Measurements from ENCODE around the gene ERCC5.

The ERCC5 gene

GRCh38 chr13:102845630-102846260 is at the start of gene ERCC5:
TSS of gene ERCC5 (plus strand) at chr13:102846032. CDS start at chr13:102846267, 235 bp downstream.
- ATAC-seq (peak; percentile 93), DNase-seq (ENCODE audit: low spot score in 2 of 2) (peak; percentile 90 to 98)
- Mint-ChIP-seq H3K27ac (peak within 1 kb of the TSS; percentile 97), H3K4me3 (peak within 1 kb of the TSS; percentile 91), H3K4me1 (peaks cover 37% of the 10 kb centered on the region), H3K36me3 (peaks cover 50% of the 10 kb centered on the region), H3K9me3 (no peaks in the 10 kb centered on the region)

DNA sequence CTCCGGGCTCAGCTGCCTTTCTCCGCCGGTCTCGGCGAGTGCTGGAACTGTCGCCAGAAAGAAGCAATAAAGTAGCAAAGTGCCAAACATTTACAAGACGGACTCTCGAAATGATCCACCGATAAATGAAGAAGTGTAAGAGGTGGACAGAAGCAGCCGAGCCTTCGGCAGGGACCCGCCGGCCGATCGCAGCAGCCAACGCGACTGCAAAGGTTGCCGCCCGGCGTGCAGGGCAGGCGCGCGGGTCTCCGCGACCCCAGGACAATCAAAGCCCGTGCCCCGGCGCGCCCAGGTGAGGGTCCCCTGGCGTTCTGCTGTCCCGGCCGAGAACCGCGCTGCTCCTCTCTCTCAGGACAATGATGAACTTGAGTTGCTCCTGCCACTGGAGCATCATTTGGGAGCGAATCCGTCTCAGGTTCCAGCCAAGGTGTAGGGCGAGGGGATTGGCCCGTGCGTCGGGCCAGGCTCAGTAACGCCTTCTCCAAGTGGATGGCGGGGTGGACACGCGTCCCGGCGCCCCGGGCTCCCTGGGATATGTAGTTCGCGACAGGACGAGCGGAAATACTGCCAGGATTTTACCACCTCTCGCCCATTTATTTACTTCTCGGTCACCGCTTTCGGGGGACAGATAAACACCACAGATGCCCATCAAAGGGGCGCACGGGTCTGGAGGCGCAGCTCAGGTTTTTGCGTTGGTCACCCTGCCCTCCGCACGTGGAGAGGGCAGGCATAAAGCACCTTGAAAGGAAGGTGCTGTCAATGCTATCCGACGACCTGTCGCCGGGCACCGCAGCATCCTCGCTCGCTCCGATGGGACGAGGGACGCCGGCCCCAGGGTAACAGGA is 47.0 kb upstream of the ERCC5 start, which contains the start of the genes BIVM and POGLUT2:
BIVM (plus strand) TSS at position 539 of the 845 bp plus-strand sequence. CDS start 8,149 bp downstream, outside the sequence.
POGLUT2 (minus strand) TSS at position 396 of the 845 bp plus-strand sequence; CDS start at position 90, 306 bp downstream.
- Mint-ChIP-seq H3K27ac (peak within 1 kb of the TSS; percentile 65), H3K36me3 (peaks cover 18% of the 10 kb centered on the region), H3K9me3 (no peaks in the 10 kb centered on the region), H3K4me1 (peaks cover 19% of the 10 kb centered on the region), H3K4me3 (peak within 1 kb of the TSS; percentile 90)
- DNase-seq (ENCODE audit: low spot score in 2 of 2) (peak; percentile 56 to 86), ATAC-seq (peak; percentile 87)

GRCh38 chr13:102799426-102800144 is 46.2 kb upstream of the ERCC5 start:
- ATAC-seq (peak; percentile 7), DNase-seq (ENCODE audit: low spot score in 2 of 2) (peak in 1 of 2 donors; percentile 19)
- Mint-ChIP-seq H3K9me3 (no peaks in the 10 kb centered on the region), H3K4me1 (peaks cover 20% of the 10 kb centered on the region), H3K36me3 (peaks cover 13% of the 10 kb centered on the region), H3K27ac (peak overlapping the region; percentile 65), H3K4me3 (peak overlapping the region; percentile 90)

GRCh38 chr13:102800145-102801041 is 45.4 kb upstream of the ERCC5 start:
- peaks cover 5% of the 10 kb centered on the region for H3K36me3 Mint-ChIP-seq
- H3K4me3 Mint-ChIP-seq, result peak overlapping the region; percentile 90
- DNase-seq (ENCODE audit: low spot score in 2 of 2) (peak; percentile 84 to 92), ATAC-seq (peak; percentile 91)
- no peaks in the 10 kb centered on the region for H3K9me3 Mint-ChIP-seq
- H3K27ac Mint-ChIP-seq, result peak overlapping the region; percentile 65
- peaks cover 20% of the 10 kb centered on the region for H3K4me1 Mint-ChIP-seq

DNA sequence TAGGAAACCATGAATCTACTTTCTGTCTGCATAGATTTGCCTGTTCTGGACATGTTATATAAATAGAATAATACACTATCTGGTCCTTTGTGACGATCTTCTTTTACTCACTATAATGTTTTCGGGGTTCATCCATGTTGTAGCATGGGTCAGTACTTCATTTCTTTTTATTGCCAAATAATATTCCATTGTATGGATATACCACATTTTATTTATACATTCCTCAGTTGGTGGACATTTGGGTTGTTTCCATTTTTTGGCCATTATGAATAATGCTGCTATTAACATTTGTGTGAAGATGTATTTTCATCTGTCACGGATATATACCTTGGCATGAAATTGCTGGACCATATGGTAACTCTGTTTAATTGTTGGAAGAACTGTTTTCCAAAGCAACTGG is 40.2 kb upstream of the ERCC5 start:
- Mint-ChIP-seq H3K36me3 (peaks cover 18% of the 10 kb centered on the region), H3K4me3 (no peak overlapping the region), H3K4me1 (peaks cover 26% of the 10 kb centered on the region), H3K27ac (no peak overlapping the region), H3K9me3 (peaks cover 3% of the 10 kb centered on the region)
- ATAC-seq (no peak), DNase-seq (ENCODE audit: low spot score in 2 of 2) (no peak)

DNA sequence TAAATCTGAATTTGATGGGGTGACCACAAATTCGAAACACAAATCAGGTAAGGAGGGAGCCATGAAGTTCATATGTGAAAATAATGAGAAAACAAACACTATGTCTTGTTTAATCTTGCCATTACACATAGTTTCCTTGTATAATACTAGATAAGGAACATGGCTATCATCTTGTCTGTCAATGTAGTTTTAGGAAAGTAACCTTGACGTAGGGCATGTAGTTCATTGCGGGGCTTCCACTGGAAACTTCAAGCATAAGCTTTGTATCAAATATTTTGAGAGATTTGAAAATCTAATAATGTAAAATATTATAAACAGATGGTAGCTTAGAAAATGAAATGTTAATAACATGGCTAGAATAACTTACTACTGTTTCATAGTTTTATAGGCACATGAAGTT is 38.1 kb upstream of the ERCC5 start:
- H3K4me3 Mint-ChIP-seq, result no peak overlapping the region

DNA sequence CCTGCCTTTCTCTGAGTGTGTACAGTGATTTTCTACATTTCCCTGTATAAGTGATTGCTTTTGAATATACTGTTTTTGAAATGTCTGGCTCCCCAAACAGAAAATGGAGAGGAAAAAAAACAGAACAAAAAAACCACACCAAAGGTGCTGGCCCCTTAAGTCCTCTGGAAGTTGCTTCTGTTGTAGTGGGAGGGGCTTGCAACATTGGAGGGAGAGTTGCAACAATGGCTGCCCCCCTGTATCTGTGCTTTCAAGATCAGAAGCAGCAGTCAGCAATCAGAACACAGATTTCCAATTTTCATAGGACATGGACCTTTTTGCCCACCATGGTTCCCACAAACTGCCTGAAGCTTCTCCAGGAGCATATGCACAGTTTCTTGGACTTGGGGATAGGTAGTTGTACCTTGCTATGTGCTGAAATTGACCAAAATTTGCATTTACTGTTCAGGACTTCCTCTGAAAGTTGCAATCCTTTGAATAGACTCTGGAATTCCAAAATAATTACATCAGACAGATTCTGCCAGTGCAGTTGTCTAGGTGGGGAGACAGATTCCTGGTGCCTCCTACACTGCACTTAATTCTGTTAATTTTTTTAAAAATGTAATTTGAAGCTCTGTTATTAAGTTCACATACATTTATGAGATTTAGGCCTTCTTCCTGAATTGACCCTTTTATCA is 33.1 kb upstream of the ERCC5 start:
- Mint-ChIP-seq H3K4me1 (peaks cover 21% of the 10 kb centered on the region), H3K4me3 (no peak overlapping the region), H3K36me3 (peaks cover 62% of the 10 kb centered on the region), H3K9me3 (peaks cover 5% of the 10 kb centered on the region), H3K27ac (no peak overlapping the region)
- no peak for ATAC-seq
- DNase-seq (ENCODE audit: low spot score in 2 of 2), result no peak

More for the DNA sequence above, 38.1 kb upstream of the ERCC5 start:
- Mint-ChIP-seq H3K27ac (no peak overlapping the region), H3K36me3 (peaks cover 33% of the 10 kb centered on the region), H3K9me3 (peaks cover 5% of the 10 kb centered on the region), H3K4me1 (peaks cover 17% of the 10 kb centered on the region)
- ATAC-seq (no peak), DNase-seq (ENCODE audit: low spot score in 2 of 2) (no peak)

DNA sequence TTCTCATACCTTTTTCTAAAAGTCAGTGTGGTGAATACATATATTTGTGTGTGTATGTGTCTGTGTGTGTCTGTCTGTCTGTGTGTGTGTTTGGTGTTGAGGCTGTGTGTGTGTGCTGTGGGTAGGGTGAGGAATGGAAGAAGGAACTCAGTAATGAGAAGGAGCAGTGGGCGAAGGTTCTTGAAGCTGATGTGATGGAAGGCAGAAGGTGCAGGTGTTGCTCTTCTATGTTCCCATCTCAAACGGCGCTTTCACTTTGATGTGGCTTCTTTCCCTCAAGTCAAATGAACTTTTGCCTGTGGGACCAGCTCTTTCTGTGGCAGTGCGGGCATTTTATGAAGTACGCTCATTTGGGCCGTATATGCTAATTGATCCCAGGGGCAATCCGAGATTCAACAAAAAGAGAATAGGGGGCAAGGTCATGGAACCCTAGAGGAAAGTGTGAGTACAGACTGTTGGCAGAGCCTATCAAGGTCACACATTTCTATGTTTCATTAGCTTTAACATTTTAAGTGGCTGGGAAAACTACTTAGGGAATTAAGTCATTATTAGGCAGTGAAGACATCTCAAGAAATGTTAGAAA is 31.7 kb upstream of the ERCC5 start:
- DNase-seq (ENCODE audit: low spot score in 2 of 2) (no peak), ATAC-seq (no peak)
- Mint-ChIP-seq H3K4me3 (no peak overlapping the region), H3K4me1 (peaks cover 13% of the 10 kb centered on the region), H3K27ac (peak overlapping the region; percentile 41), H3K36me3 (peaks cover 60% of the 10 kb centered on the region), H3K9me3 (peaks cover 5% of the 10 kb centered on the region)

DNA sequence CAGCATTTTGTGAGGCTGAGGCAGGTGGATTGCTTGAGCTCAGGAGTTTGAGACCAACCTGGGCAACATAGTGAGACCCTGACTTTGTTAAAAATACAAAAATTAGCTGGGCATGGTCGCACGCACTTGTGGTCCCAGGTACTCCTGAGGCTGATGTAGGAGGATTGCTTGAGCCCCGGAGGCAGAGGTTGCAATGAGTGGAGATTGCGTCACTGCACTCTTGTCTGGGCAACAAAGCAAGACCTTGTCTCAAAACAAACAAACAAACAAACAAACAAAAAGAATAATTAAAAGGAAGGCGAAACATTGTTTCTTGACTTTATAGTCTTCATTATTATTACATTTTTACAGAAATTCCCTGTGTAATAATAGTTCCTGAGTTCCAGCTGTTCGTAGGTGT is 31.0 kb upstream of the ERCC5 start:
- H3K27ac Mint-ChIP-seq, result no peak overlapping the region
- H3K4me3 Mint-ChIP-seq, result no peak overlapping the region
- peaks cover 63% of the 10 kb centered on the region for H3K36me3 Mint-ChIP-seq
- H3K4me1 Mint-ChIP-seq, result peaks cover 16% of the 10 kb centered on the region
- no peak for ATAC-seq
- DNase-seq (ENCODE audit: low spot score in 2 of 2), result no peak
- H3K9me3 Mint-ChIP-seq, result peaks cover 5% of the 10 kb centered on the region

DNA sequence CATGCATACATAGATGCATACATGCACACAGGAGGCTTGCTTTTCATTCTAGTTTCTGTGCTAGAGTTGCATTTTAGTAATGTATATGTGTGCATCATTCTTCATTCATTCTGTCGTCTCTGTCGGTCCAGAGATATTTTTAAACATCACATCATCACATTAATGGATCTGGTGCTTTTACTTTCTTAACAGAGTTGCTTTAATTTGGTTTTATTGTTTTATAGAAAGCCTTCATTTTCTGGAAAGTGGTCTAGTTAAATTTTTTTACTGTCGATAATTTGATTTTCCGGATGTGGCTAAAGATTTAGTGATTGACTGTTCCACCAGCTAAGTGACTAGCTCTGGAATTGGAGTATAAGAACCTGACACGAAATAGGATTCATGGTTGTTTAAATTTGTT is 30.0 kb upstream of the ERCC5 start:
- Mint-ChIP-seq H3K9me3 (peaks cover 2% of the 10 kb centered on the region), H3K4me1 (peaks cover 16% of the 10 kb centered on the region), H3K27ac (no peak overlapping the region), H3K4me3 (no peak overlapping the region), H3K36me3 (peaks cover 68% of the 10 kb centered on the region)
- no peak for ATAC-seq
- DNase-seq (ENCODE audit: low spot score in 2 of 2), result no peak

DNA sequence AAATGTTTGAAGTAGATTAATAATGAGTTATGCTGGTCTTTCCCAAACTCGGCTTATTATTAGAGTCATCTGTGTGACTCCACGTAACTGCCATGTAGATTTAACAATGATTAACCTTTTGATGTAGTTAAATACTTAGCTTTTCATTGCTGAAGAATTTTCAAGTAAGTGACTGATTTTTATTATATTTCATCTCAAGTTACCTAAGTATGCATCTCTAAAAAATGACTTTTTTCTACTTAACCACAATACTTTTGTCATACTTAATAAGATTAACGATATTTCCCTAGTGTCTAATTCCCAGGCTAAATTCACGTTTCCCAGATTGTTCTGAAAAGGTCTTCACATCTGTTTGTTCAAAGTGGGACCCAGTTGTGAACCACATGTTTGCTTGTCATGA is 29.1 kb upstream of the ERCC5 start:
- no peak overlapping the region for H3K27ac Mint-ChIP-seq
- peaks cover 16% of the 10 kb centered on the region for H3K4me1 Mint-ChIP-seq
- DNase-seq (ENCODE audit: low spot score in 2 of 2) (no peak), ATAC-seq (no peak)
- peaks cover 65% of the 10 kb centered on the region for H3K36me3 Mint-ChIP-seq
- H3K4me3 Mint-ChIP-seq, result no peak overlapping the region
- peaks cover 2% of the 10 kb centered on the region for H3K9me3 Mint-ChIP-seq

- no peak overlapping the region for H3K4me3 Mint-ChIP-seq
- no peak overlapping the region for H3K27ac Mint-ChIP-seq
- peaks cover 65% of the 10 kb centered on the region for H3K36me3 Mint-ChIP-seq
- no peaks in the 10 kb centered on the region for H3K9me3 Mint-ChIP-seq
- ATAC-seq (no peak), DNase-seq (ENCODE audit: low spot score in 2 of 2) (no peak)
- peaks cover 16% of the 10 kb centered on the region for H3K4me1 Mint-ChIP-seq
These were observed 28.6 kb upstream of the ERCC5 start for GRCh38 chr13:102817241-102817640.

DNA sequence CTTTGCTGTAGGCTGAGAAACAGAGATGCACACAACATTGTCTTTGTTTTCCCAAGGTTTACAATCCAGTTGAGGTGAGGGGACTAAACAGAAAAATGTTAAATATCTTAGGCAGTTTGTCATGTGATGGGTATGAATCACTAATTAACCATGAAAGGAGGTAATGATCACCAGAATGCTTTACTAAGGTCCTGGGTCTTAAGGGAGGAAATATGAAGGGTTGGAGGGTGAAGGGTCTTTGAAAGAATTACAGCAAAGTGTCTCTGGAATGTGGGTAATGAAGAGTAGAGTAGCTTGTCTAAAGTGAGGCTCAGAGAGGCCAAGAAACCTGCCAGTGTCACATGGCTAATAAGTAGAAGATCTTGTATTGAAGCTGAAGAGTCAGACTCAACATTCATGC is 27.9 kb upstream of the ERCC5 start:
- ATAC-seq (no peak), DNase-seq (ENCODE audit: low spot score in 2 of 2) (no peak)
- no peak overlapping the region for H3K4me3 Mint-ChIP-seq
- peaks cover 16% of the 10 kb centered on the region for H3K4me1 Mint-ChIP-seq
- H3K27ac Mint-ChIP-seq, result no peak overlapping the region
- H3K9me3 Mint-ChIP-seq, result no peaks in the 10 kb centered on the region
- peaks cover 68% of the 10 kb centered on the region for H3K36me3 Mint-ChIP-seq

GRCh38 chr13:102825400-102825799 is 20.4 kb upstream of the ERCC5 start:
- no peak overlapping the region for H3K27ac Mint-ChIP-seq
- H3K4me3 Mint-ChIP-seq, result no peak overlapping the region
- ATAC-seq (no peak), DNase-seq (ENCODE audit: low spot score in 2 of 2) (no peak)
- H3K36me3 Mint-ChIP-seq, result peaks cover 40% of the 10 kb centered on the region
- no peaks in the 10 kb centered on the region for H3K4me1 Mint-ChIP-seq
- no peaks in the 10 kb centered on the region for H3K9me3 Mint-ChIP-seq
